H1 (cell line): ENCODE measurements around the gene RHOBTB1. TPM values are rescaled to one million over a fixed set of nuclear protein-coding genes. Genes with fewer than 3 reads are reported as not detected.

ENCODE experiments used
- CTCF ChIA-PET: fragments of 300-600 bp; sonication (Branson Sonifier 250); formaldehyde crosslinking; loops from one replicate; lab custom pipeline; 2021; ENCODE audit not compliant: partially characterized antibody; lab: Charles Lee
- POLR2A ChIA-PET: fragments of 300-600 bp; sonication (Branson Sonifier 250); formaldehyde crosslinking; loops from one replicate; lab custom pipeline; 2021; ENCODE audit warnings: inconsistent platforms; ENCODE audit not compliant: partially characterized antibody; lab: Charles Lee
- DNase-seq, 2 experiments: peaks; one replicate each; pipeline versions ENCODE4 v3.0.0 to v3.0.0-alpha.2; 2010 to 2022; ENCODE audit warnings: low spot score in 2 of 2, low read depth in 1 of 2, mixed read lengths in 1 of 2
- FAIRE-seq: peaks from 2 replicates; lab custom pipeline; 2011; peaks lifted over from hg19 to GRCh38; lab: Jason Lieb, UNC
- H2AFZ ChIP-seq: 2 replicates; pipeline ENCODE4 v1.8.1; 2012; ENCODE audit warnings: low read length, inconsistent platforms
- H2AK5ac ChIP-seq: 2 replicates; pipeline ENCODE4 v1.6.1; 2013; ENCODE audit warnings: low read depth, low read length
- H2BK120ac ChIP-seq: replicated peaks from 2 replicates; pipeline ENCODE3; 2013; ENCODE audit warnings: low read depth, low read length, inconsistent platforms
- H2BK12ac ChIP-seq: 2 replicates; pipeline ENCODE4 v1.6.1; 2013; ENCODE audit warnings: low read depth, low read length
- H2BK15ac ChIP-seq: 2 replicates; pipeline ENCODE4 v1.6.1; 2013; ENCODE audit warnings: low read length
- H2BK20ac ChIP-seq: 2 replicates; pipeline ENCODE4 v1.6.1; 2013; ENCODE audit warnings: low read length
- H2BK5ac ChIP-seq: 2 replicates; pipeline ENCODE4 v1.6.1; 2013; ENCODE audit warnings: low read depth, low read length
- H3K14ac ChIP-seq: 2 replicates; pipeline ENCODE4 v1.6.1; 2013; ENCODE audit warnings: inconsistent platforms; ENCODE audit not compliant: insufficient read length
- H3K18ac ChIP-seq: 2 replicates; pipeline ENCODE4 v1.6.1; 2013; ENCODE audit warnings: low read length; ENCODE audit errors: extremely low read depth
- H3K23ac ChIP-seq: 2 replicates; pipeline ENCODE4 v1.6.1; 2013; ENCODE audit warnings: inconsistent platforms; ENCODE audit not compliant: insufficient read length
- H3K23me2 ChIP-seq: 2 replicates; pipeline ENCODE4 v1.6.1; 2013; ENCODE audit warnings: low read depth, low read length
- H3K27ac ChIP-seq: 2 replicates; pipeline ENCODE4 v1.6.1; 2011; ENCODE audit warnings: low read depth, low read length, inconsistent platforms
- H3K27me3 ChIP-seq, 4 experiments: replicated peaks in 1 of 4; 1 replicate in 1 of 4; 2 replicates in 3 of 4; pipeline versions ENCODE4 v1.6.1 to v1.8.1; 2011 to 2013; ENCODE audit warnings: low read length in 3 of 4, mild to moderate bottlenecking in 3 of 4, inconsistent platforms in 2 of 4, mixed read lengths in 2 of 4, moderate library complexity in 1 of 4; ENCODE audit not compliant: control insufficient read depth in 3 of 4, insufficient read depth in 3 of 4; ENCODE audit errors: extremely low read depth in 1 of 4
- H3K36me3 ChIP-seq, 4 experiments: 2 replicates each; pipeline versions ENCODE4 v1.6.1 to v1.8.1; 2011 to 2013; ENCODE audit warnings: mild to moderate bottlenecking in 4 of 4, low read length in 3 of 4, moderate library complexity in 2 of 4, control low read depth in 1 of 4, inconsistent platforms in 1 of 4; ENCODE audit not compliant: insufficient read depth in 4 of 4, control insufficient read depth in 2 of 4
- H3K4ac ChIP-seq: replicated peaks from 2 replicates; pipeline ENCODE3; 2013; ENCODE audit warnings: low read length, low read depth, mixed read lengths, inconsistent platforms; ENCODE audit not compliant: insufficient read length
- H3K4me1 ChIP-seq, 4 experiments: replicated peaks in 1 of 4; 1 replicate in 1 of 4; 2 replicates in 3 of 4; pipeline versions ENCODE4 v1.6.1 to v1.8.1; 2011 to 2013; ENCODE audit warnings: low read length in 3 of 4, inconsistent platforms in 2 of 4, mixed read lengths in 1 of 4; ENCODE audit not compliant: insufficient read depth in 4 of 4, control insufficient read depth in 3 of 4
- H3K4me2 ChIP-seq, 2 experiments: 2 replicates each; pipeline versions ENCODE4 v1.6.1 to v1.8.1; 2011 to 2013; ENCODE audit warnings: low read depth in 2 of 2, low read length in 2 of 2, control low read depth in 1 of 2, inconsistent platforms in 1 of 2, mild to moderate bottlenecking in 1 of 2; ENCODE audit not compliant: insufficient read depth in 1 of 2
- H3K4me3 ChIP-seq, 4 experiments: fragments of 200-600, 300-600 bp in 1 of 4; sonication (generic), shearing (Covaris generic), sonication (Bioruptor Twin) in 1 of 4; 2 replicates each; pipeline versions ENCODE4 v1.5.1 to v1.8.1; 2011 to 2016; ENCODE audit warnings: low read length in 4 of 4, low read depth in 3 of 4, control low read depth in 2 of 4, inconsistent platforms in 2 of 4, mild to moderate bottlenecking in 2 of 4, mixed read lengths in 1 of 4, moderate library complexity in 1 of 4; ENCODE audit not compliant: insufficient read depth in 2 of 4; ENCODE audit errors: extremely low read depth in 1 of 4
- H3K56ac ChIP-seq: replicated peaks from 2 replicates; pipeline ENCODE3; 2013; ENCODE audit warnings: low read depth, mild to moderate bottlenecking, mixed read lengths, low read length, inconsistent platforms; ENCODE audit not compliant: insufficient read length
- H3K79me1 ChIP-seq: 2 replicates; pipeline ENCODE4 v1.6.1; 2013; ENCODE audit warnings: low read depth, low read length, control low read depth
- H3K79me2 ChIP-seq, 2 experiments: 2 replicates each; pipeline versions ENCODE4 v1.6.1 to v1.8.1; 2012 to 2013; ENCODE audit warnings: low read length in 2 of 2, mild to moderate bottlenecking in 2 of 2, inconsistent platforms in 1 of 2; ENCODE audit not compliant: insufficient read depth in 2 of 2, control insufficient read depth in 1 of 2
- H3K9ac ChIP-seq, 4 experiments: replicated peaks in 1 of 4; 1 replicate in 1 of 4; 2 replicates in 3 of 4; pipeline versions ENCODE4 v1.6.1 to v1.8.1; 2011 to 2013; ENCODE audit warnings: low read depth in 3 of 4, low read length in 3 of 4, control low read depth in 2 of 4, mild to moderate bottlenecking in 2 of 4, moderate library complexity in 2 of 4, inconsistent platforms in 1 of 4; ENCODE audit errors: extremely low read depth in 1 of 4
- H3K9me3 ChIP-seq, 2 experiments: 2 replicates each; pipeline versions ENCODE4 v1.6.1 to v1.8.1; 2012 to 2013; ENCODE audit warnings: mild to moderate bottlenecking in 2 of 2, moderate library complexity in 2 of 2, control low read depth in 1 of 2, inconsistent platforms in 1 of 2, low read depth in 1 of 2, low read length in 1 of 2, mixed read lengths in 1 of 2; ENCODE audit not compliant: insufficient read depth in 2 of 2
- H4K20me1 ChIP-seq, 2 experiments: replicated peaks in 1 of 2; 2 replicates each; pipeline versions ENCODE3 to v1.8.1; 2011 to 2013; ENCODE audit warnings: inconsistent platforms in 2 of 2, low read length in 2 of 2, mild to moderate bottlenecking in 1 of 2; ENCODE audit not compliant: insufficient read depth in 2 of 2, control insufficient read depth in 1 of 2
- H4K5ac ChIP-seq: 2 replicates; pipeline ENCODE4 v1.6.1; 2013; ENCODE audit warnings: low read length, low read depth, mixed read lengths, inconsistent platforms; ENCODE audit not compliant: insufficient read length
- H4K8ac ChIP-seq: 2 replicates; pipeline ENCODE4 v1.8.0; 2013; ENCODE audit warnings: mild to moderate bottlenecking, moderate library complexity, low read length, inconsistent platforms; ENCODE audit not compliant: insufficient read depth; ENCODE audit errors: extremely low read depth
- H4K91ac ChIP-seq: replicated peaks from 2 replicates; pipeline ENCODE3; 2013; ENCODE audit warnings: low read length, mixed read lengths, inconsistent platforms; ENCODE audit not compliant: insufficient read length
- HDAC6 ChIP-seq: IDR thresholded peaks from one replicate; pipeline ENCODE4 v1.7.1; 2012; ENCODE audit warnings: low read depth, mild to moderate bottlenecking, inconsistent platforms, low read length, moderate library complexity
- PHF8 ChIP-seq: fragments of 200-600 bp; sonication (generic); conservative IDR thresholded peaks from 2 replicates; pipeline ENCODE4 v1.7.1; 2012; ENCODE audit warnings: low read depth, mild to moderate bottlenecking, inconsistent platforms, low read length, moderate library complexity
- POLR2AphosphoS5 ChIP-seq: IDR thresholded peaks from 2 replicates; pipeline ENCODE4 v1.6.1; 2011; ENCODE audit warnings: low read depth, low read length
- TCF12 ChIP-seq: IDR thresholded peaks from 2 replicates; pipeline ENCODE4 v1.6.1; 2011; ENCODE audit warnings: low read depth, mild to moderate bottlenecking, low read length
- WGBS, 2 experiments: shearing (Covaris generic) in 1 of 2; methylation state at CpG; one replicate each; pipeline versions ENCODE4 v1.1.6 to v1.1.7; 2013 to 2015; ENCODE audit warnings: low lambda C conversion rate in 2 of 2, mixed read lengths in 2 of 2, inconsistent platforms in 1 of 2, low coverage in 1 of 2, missing lambda C conversion rate in 1 of 2; ENCODE audit not compliant: insufficient replicate concordance in 2 of 2, insufficient coverage in 1 of 2, insufficient read length in 1 of 2; ENCODE audit errors: extremely low coverage in 1 of 2, missing lambda C conversion rate in 1 of 2; 5-methylcytosine and 5-hydroxymethylcytosine counted together
- polyA plus RNA-seq, 7 experiments: library from polyadenylated mRNA; depleted of rRNA in 3 of 7; stranded (reverse) in 5 of 7; unstranded in 2 of 7; fragments of >200 nt in 5 of 7; fragments of 200-250 nt in 2 of 7; gene quantifications; 1 replicate in 5 of 7; 2 replicates in 1 of 7; 4 replicates in 1 of 7; pipeline versions ENCODE4 v1.2.1 to v1.2.3, GENCODE V29; 2011 to 2013; ENCODE audit warnings: missing spikeins in 2 of 7, mixed read lengths in 2 of 7
- total RNA-seq: library from RNA; stranded (reverse); fragmentation: NEBNext Ultra II Directional; extraction: Animal tissue kit (Norgen Biotek cat#: 25700); gene quantifications from 2 replicates; pipeline ENCODE4 v1.2.1, GENCODE V29; 2021

Gene RHOBTB1
- total and polyA plus RNA-seq, 2 of the 8 experiments (the other 6 are each of a cell fraction or from before 2014, with no cell fraction given) = 6.1 to 7.4 TPM

GRCh38 chr10:60979667-60980104, 35.7 kb upstream of the RHOBTB1 start:
- CTCF ChIA-PET = interaction anchor here (0.6 to 1.6 kb wide), 3 partner anchors 45 to 161 kb away, joined by 3 read pairs; no protein-coding TSS in a partner anchor
- Histone ChIP-seq H4K20me1 (no peaks in the 10 kb centered on the region), H2AK5ac (no peak overlapping the region), H3K79me1 (no peaks in the 10 kb centered on the region), H3K23ac (no peak overlapping the region), H2BK120ac (no peak overlapping the region), H3K56ac (no peak overlapping the region), H3K9ac (no peak overlapping the region), H3K9me3 (no peaks in the 10 kb centered on the region), H2BK20ac (no peak overlapping the region), H3K36me3 (no peaks in the 10 kb centered on the region), H2AFZ (no peak overlapping the region), H3K79me2 (no peaks in the 10 kb centered on the region), H3K14ac (no peak overlapping the region), H3K27ac (no peak overlapping the region), H2BK5ac (no peak overlapping the region), H3K4me3 (no peak overlapping the region), H3K4ac (no peak overlapping the region), H4K8ac (no peak overlapping the region), H4K91ac (no peak overlapping the region), H3K4me2 (no peak overlapping the region), H2BK15ac (no peak overlapping the region), H3K18ac (no peak overlapping the region), H3K4me1 (no peaks in the 10 kb centered on the region), H2BK12ac (no peak overlapping the region), H3K23me2 (no peaks in the 10 kb centered on the region), H4K5ac (no peak overlapping the region), H3K27me3 (no peaks in the 10 kb centered on the region)
- TF ChIP-seq POLR2AphosphoS5 (no peak), PHF8 (no peak), HDAC6 (no peak), TCF12 (no peak)
- 78% methylated on average over 3 of the region's 3 CpGs; no CpG with 5 or more reads in 1 of the 2 experiments for WGBS, 2 experiments
- no peak for DNase-seq
- FAIRE-seq = no peak
- POLR2A ChIA-PET = no interaction called here
